ENCODE data around the gene USP33.
"Not testable (repeated sequence)": the region's sequence is repeated elsewhere in the genome, so short reads cannot be mapped to it uniquely, and the experiment has no call there.

The USP33 gene

GRCh38 chr1:77757603-77758002, 2.0 kb downstream of the USP33 start:
- in situ Hi-C loops (cut with MboI; ENCODE audit: low sequenced_read_pairs, unreplicated experiment) = no loop called here
- DNase-seq (ENCODE audit: low spot score) = no peak

DNA sequence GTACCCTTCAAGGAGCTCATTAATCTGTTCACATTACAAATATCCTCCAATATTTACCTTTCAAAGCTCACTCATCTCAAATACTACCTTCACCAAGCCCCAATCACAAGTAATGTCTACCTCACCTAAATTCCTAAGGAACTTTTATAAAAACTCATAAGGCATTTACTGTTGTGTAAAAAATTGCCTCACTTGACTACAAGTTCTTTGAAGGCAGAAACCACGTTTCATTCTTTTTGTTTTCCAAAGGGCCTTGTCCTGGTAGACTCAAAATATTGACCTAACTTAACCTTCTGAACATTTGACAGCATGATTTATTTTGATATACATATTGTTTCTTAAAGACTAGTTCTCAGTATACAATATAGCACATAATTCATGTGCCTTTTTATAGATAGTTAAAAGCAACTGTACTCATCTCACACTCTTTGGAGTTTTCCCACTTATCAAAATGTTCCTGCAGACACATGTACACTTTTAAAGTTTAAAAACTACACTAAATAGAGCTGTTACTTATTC, 2.5 kb downstream of the USP33 start:
- TF ChIP-seq CTCF (IDR thresholded peaks at IDR 0.05; ENCODE audit: borderline replicate concordance, control extremely low read depth, extremely low read depth, insufficient read depth, missing control alignments) = no peak
- DNase-seq (ENCODE audit: low spot score) = no peak
- in situ Hi-C loops (cut with MboI; ENCODE audit: low sequenced_read_pairs, unreplicated experiment) = no loop called here

More at GRCh38 chr1:77757603-77758002, 2.0 kb downstream of the USP33 start:
- TF ChIP-seq CTCF (IDR thresholded peaks at IDR 0.05; ENCODE audit: borderline replicate concordance, control extremely low read depth, extremely low read depth, insufficient read depth, missing control alignments) = no peak

DNA sequence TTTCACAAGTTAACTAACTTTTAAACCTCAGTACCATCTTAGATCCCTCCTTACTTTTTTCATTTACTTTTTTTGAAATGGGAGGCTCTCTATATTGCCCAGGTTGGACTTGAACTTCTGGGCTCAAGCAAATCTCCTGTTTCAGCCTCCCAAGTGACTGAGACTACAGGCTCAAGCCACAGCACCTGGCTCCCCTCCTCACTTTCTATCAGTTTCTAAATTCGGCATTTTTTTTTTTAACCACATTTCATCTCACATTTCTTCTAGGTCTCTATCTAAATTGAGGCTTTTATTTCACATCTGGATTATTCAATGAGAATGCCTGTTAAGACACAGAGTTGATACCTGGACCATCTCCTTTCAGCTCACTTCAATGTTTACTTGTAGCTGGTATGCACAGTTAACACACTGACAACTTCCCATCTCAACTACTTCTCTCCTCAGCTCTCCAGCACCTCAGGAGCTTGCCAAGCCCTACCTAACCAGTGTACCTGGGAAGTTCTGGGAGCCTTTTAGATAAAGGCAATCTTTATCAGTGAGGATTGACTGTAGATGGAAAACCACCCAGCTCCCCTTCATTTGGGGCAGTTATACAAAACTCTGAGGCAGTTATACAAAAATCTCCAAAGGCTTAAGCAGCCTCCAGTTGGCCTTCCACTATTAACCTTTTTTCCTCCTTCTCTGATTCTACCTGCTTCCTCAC, 3.4 kb downstream of the USP33 start:
- in situ Hi-C loops (cut with MboI; ENCODE audit: low sequenced_read_pairs, unreplicated experiment) = no loop called here
- TF ChIP-seq CTCF (IDR thresholded peaks at IDR 0.05; ENCODE audit: borderline replicate concordance, control extremely low read depth, extremely low read depth, insufficient read depth, missing control alignments) = no peak
- no peak for DNase-seq (ENCODE audit: low spot score)

- DNase-seq (ENCODE audit: low spot score) = not testable (repeated sequence)
Measured at GRCh38 chr1:77749489-77749888, 10.2 kb downstream of the USP33 start.

DNA sequence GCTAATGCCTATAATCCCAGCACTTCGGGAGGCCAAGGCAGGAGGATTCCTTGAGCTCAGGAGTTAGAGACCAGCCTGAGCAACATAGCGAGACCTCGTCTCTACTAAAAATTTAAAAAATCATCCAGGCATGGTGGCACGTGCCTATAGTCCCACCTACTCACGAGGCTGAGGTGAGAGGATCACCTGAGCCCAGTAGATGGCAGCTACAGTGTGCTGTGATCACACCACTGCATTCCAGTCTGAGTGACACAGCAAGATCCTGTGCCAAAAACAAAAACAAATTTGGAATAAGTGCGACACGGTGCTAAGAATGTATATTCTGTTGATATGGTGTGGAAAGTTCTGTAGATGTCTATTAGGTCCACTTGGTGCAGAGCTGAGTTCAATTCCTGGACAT, 15.1 kb downstream of the USP33 start:
- in situ Hi-C loops (cut with MboI; ENCODE audit: low sequenced_read_pairs, unreplicated experiment) = no loop called here
- no peak for DNase-seq (ENCODE audit: low spot score)
- TF ChIP-seq CTCF (IDR thresholded peaks at IDR 0.05; ENCODE audit: borderline replicate concordance, control extremely low read depth, extremely low read depth, insufficient read depth, missing control alignments) = no peak

More at GRCh38 chr1:77749489-77749888, 10.2 kb downstream of the USP33 start:
- in situ Hi-C loops (cut with MboI; ENCODE audit: low sequenced_read_pairs, unreplicated experiment) = not testable (repeated sequence)

- in situ Hi-C loops (cut with MboI; ENCODE audit: low sequenced_read_pairs, unreplicated experiment) = no loop called here
- TF ChIP-seq CTCF (IDR thresholded peaks at IDR 0.05; ENCODE audit: borderline replicate concordance, control extremely low read depth, extremely low read depth, insufficient read depth, missing control alignments) = no peak
- no peak for DNase-seq (ENCODE audit: low spot score)
Measured at GRCh38 chr1:77742011-77742555, 17.6 kb downstream of the USP33 start.

DNA sequence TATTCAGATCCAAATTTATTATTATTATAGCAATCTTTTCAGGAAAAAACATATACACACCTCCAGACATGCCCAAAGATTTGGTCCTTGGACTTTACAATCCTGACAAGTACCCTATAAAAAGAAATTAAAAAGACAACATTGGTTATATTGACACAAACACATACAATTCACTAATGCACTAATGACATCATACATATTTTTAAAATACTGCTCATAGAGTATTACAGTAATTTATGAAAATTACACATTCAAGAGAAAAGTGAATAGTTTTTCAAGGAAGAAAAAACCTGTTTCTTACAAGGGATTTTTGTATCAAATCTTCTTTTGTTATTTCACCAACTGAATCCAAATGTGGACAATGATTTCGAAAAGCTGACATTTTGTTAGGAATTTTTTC, 18.3 kb downstream of the USP33 start:
- DNase-seq (ENCODE audit: low spot score) = no peak
- in situ Hi-C loops (cut with MboI; ENCODE audit: low sequenced_read_pairs, unreplicated experiment) = no loop called here
- TF ChIP-seq CTCF (IDR thresholded peaks at IDR 0.05; ENCODE audit: borderline replicate concordance, control extremely low read depth, extremely low read depth, insufficient read depth, missing control alignments) = no peak

Data from GM13976 (cell line).